Panc1 (cell line): Measurements from ENCODE around the gene MITF. TPM values are rescaled to one million over a fixed set of nuclear protein-coding genes. Genes with fewer than 3 reads are reported as not detected.

Experiments
- ATAC-seq: fragments of 200-7000 bp; cut with Tn5 transposase; 2 replicates; pipeline ENCODE4 v1.9.1; 2020; ENCODE audit warnings: mild to moderate bottlenecking, moderate library complexity
- BruUV-seq: library from RNA; stranded (reverse); fragments of 400-500 nt; replicated peaks from 2 replicates; lab custom pipeline; 2021; lab: Mats Ljungman, UMichigan
- CTCF ChIA-PET: fragments of 300-600 bp; sonication (Branson Sonifier 250); formaldehyde crosslinking; loops from one replicate; lab custom pipeline; 2022; ENCODE audit warnings: antibody characterized with exemption; lab: Charles Lee
- POLR2A ChIA-PET: fragments of 300-600 bp; sonication (Branson Sonifier 250); formaldehyde crosslinking; loops from one replicate; lab custom pipeline; 2022; ENCODE audit warnings: antibody characterized with exemption; lab: Charles Lee
- DNase-seq: peaks from one replicate; pipeline ENCODE4 v3.0.0-alpha.2; 2010; ENCODE audit warnings: low read depth, low spot score
- H3K27ac ChIP-seq: 2 replicates; pipeline ENCODE4 v1.5.1; 2011; ENCODE audit warnings: mild to moderate bottlenecking, low read length, inconsistent platforms
- H3K27me3 ChIP-seq: fragments of 200-500 bp; sonication (Bioruptor generic); 2 replicates; pipeline ENCODE4 v1.6.0; 2014; ENCODE audit warnings: low read length, inconsistent platforms; ENCODE audit not compliant: control insufficient read depth, insufficient read depth
- H3K36me3 ChIP-seq: fragments of 200-500 bp; sonication (Bioruptor generic); 2 replicates; pipeline ENCODE4 v1.5.1; 2014; ENCODE audit warnings: inconsistent platforms, mild to moderate bottlenecking, low read length, moderate library complexity; ENCODE audit not compliant: control insufficient read depth, insufficient read depth
- H3K4me1 ChIP-seq: 2 replicates; pipeline ENCODE4 v1.5.1; 2011; ENCODE audit warnings: inconsistent platforms, mild to moderate bottlenecking, low read length, moderate library complexity; ENCODE audit not compliant: control insufficient read depth, insufficient read depth
- H3K4me3 ChIP-seq, 2 experiments: 2 replicates each; pipeline ENCODE4 v1.5.1; 2011 to 2012; ENCODE audit warnings: low read depth in 2 of 2, low read length in 2 of 2, mild to moderate bottlenecking in 2 of 2, inconsistent platforms in 1 of 2, moderate library complexity in 1 of 2
- H3K9me3 ChIP-seq: fragments of 200-500 bp; sonication (Bioruptor generic); 2 replicates; pipeline ENCODE4 v1.5.1; 2014; ENCODE audit warnings: low read depth, mild to moderate bottlenecking, inconsistent platforms, low read length, moderate library complexity; ENCODE audit not compliant: control insufficient read depth, insufficient read depth
- POLR2AphosphoS5 ChIP-seq: IDR thresholded peaks from 2 replicates; pipeline ENCODE4 v1.6.1; 2012; ENCODE audit warnings: mild to moderate bottlenecking, low read depth, low read length, moderate library complexity
- SIN3A ChIP-seq: IDR thresholded peaks from 2 replicates; pipeline ENCODE4 v1.6.1; 2012; ENCODE audit warnings: low read depth, mild to moderate bottlenecking, low read length, moderate library complexity, borderline replicate concordance; ENCODE audit not compliant: insufficient read depth
- TCF7L2 ChIP-seq: IDR thresholded peaks from 2 replicates; pipeline ENCODE4 v1.6.1; 2011; ENCODE audit warnings: mild to moderate bottlenecking, low read depth, low read length, inconsistent platforms
- in situ Hi-C: cut with HindIII; loops from 2 replicates; pipeline ENCODE4 v1.10.0; 2016; ENCODE audit warnings: low sequenced_read_pairs, low pct_unique_long_range_greater_than_20kb
- intact Hi-C: fragments of 100-400 bp; cut with micrococcal nuclease; formaldehyde crosslinking; loops from one replicate; pipeline ENCODE4 v1.10.0; 2022; ENCODE audit not compliant: unreplicated experiment
- total RNA-seq: library from RNA; stranded (reverse); gene quantifications from one replicate; pipeline ENCODE4 v1.2.1, GENCODE V29; 2021; ENCODE audit not compliant: unreplicated experiment
- TF ChIP-seq, protein P1 (sequence below): fragments of 450-650 bp; IDR thresholded peaks from 2 replicates; pipeline ENCODE4 v1.5.1; 2017; ENCODE audit warnings: mild to moderate bottlenecking
- TF ChIP-seq, protein P2 (sequence below), 2 experiments: IDR thresholded peaks; 2 replicates each; pipeline ENCODE4 v1.6.1; 2011 to 2012; ENCODE audit warnings: low read depth in 2 of 2, control low read depth in 1 of 2, low read length in 1 of 2, mild to moderate bottlenecking in 1 of 2, moderate library complexity in 1 of 2; ENCODE audit not compliant: insufficient read depth in 1 of 2

Gene MITF
- total RNA-seq, 1 experiment from 2014 or later, result 10.8 TPM

GRCh38 chr3:69913422-69913821 lies 174.2 kb downstream of the MITF start:
- Histone ChIP-seq H3K27ac (no peak overlapping the region), H3K4me1 (no peaks in the 10 kb centered on the region), H3K9me3 (peaks cover 4% of the 10 kb centered on the region; the same call in 1 of the 2 replicates), H3K36me3 (no peaks in the 10 kb centered on the region), H3K4me3 (no peak overlapping the region), H3K27me3 (no peaks in the 10 kb centered on the region)
- ChIA-PET POLR2A (no interaction called here), CTCF (no interaction called here)
- no peak for ATAC-seq
- in situ Hi-C loops, result no loop called here
- no peak for DNase-seq
- TF ChIP-seq, protein P1, sequence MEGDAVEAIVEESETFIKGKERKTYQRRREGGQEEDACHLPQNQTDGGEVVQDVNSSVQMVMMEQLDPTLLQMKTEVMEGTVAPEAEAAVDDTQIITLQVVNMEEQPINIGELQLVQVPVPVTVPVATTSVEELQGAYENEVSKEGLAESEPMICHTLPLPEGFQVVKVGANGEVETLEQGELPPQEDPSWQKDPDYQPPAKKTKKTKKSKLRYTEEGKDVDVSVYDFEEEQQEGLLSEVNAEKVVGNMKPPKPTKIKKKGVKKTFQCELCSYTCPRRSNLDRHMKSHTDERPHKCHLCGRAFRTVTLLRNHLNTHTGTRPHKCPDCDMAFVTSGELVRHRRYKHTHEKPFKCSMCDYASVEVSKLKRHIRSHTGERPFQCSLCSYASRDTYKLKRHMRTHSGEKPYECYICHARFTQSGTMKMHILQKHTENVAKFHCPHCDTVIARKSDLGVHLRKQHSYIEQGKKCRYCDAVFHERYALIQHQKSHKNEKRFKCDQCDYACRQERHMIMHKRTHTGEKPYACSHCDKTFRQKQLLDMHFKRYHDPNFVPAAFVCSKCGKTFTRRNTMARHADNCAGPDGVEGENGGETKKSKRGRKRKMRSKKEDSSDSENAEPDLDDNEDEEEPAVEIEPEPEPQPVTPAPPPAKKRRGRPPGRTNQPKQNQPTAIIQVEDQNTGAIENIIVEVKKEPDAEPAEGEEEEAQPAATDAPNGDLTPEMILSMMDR, result no peak
- TF ChIP-seq TCF7L2, result no peak
- TF ChIP-seq, protein P2, sequence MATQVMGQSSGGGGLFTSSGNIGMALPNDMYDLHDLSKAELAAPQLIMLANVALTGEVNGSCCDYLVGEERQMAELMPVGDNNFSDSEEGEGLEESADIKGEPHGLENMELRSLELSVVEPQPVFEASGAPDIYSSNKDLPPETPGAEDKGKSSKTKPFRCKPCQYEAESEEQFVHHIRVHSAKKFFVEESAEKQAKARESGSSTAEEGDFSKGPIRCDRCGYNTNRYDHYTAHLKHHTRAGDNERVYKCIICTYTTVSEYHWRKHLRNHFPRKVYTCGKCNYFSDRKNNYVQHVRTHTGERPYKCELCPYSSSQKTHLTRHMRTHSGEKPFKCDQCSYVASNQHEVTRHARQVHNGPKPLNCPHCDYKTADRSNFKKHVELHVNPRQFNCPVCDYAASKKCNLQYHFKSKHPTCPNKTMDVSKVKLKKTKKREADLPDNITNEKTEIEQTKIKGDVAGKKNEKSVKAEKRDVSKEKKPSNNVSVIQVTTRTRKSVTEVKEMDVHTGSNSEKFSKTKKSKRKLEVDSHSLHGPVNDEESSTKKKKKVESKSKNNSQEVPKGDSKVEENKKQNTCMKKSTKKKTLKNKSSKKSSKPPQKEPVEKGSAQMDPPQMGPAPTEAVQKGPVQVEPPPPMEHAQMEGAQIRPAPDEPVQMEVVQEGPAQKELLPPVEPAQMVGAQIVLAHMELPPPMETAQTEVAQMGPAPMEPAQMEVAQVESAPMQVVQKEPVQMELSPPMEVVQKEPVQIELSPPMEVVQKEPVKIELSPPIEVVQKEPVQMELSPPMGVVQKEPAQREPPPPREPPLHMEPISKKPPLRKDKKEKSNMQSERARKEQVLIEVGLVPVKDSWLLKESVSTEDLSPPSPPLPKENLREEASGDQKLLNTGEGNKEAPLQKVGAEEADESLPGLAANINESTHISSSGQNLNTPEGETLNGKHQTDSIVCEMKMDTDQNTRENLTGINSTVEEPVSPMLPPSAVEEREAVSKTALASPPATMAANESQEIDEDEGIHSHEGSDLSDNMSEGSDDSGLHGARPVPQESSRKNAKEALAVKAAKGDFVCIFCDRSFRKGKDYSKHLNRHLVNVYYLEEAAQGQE (IDR thresholded peaks at IDR 0.05; ENCODE audit: insufficient read depth in 1 of 2, low read depth in 2 of 2, low read length in 1 of 2), result no peak
- TF ChIP-seq SIN3A, result no peak
- no peak for TF ChIP-seq POLR2AphosphoS5
- BruUV-seq, result no TSS peak
- intact Hi-C loops, result no loop called here

DNA sequence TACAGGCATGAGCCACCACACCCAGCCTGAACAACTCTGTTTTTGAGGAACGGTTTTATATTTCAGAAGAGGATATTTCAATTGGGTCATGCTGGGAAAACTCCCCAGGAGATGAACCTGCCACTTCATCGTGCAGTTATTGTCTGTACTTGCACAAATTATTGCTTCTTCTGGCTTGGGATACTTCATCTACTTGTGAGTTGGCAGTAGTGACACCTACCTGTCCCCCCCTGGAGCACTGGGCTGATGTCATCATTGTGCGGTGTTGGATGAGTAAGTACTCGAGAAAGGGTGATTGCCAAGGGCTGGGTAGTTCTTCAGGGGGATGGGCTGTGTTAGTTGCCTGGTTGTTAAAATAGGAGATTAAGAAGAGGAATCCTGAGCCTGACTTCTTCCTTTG lies 175.1 kb downstream of the MITF start:
- ChIA-PET CTCF (no interaction called here), POLR2A (no interaction called here)
- peaks cover 4% of the 10 kb centered on the region; the same call in 1 of the 2 replicates for H3K9me3 ChIP-seq
- DNase-seq (no peak), ATAC-seq (no peak)
- no peak overlapping the region for H3K27ac ChIP-seq
- H3K4me1 ChIP-seq, result no peaks in the 10 kb centered on the region
- intact Hi-C loops (no loop called here), in situ Hi-C loops (no loop called here)
- H3K36me3 ChIP-seq, result no peaks in the 10 kb centered on the region
- BruUV-seq, result no TSS peak
- no peak overlapping the region for H3K4me3 ChIP-seq
- TF ChIP-seq SIN3A, result no peak
- no peak for TF ChIP-seq POLR2AphosphoS5
- no peak for TF ChIP-seq TCF7L2
- TF ChIP-seq, protein P1, result no peak
- TF ChIP-seq, protein P2 (IDR thresholded peaks at IDR 0.05; ENCODE audit: insufficient read depth in 1 of 2, low read depth in 2 of 2, low read length in 1 of 2), result no peak
- H3K27me3 ChIP-seq, result no peaks in the 10 kb centered on the region
